Adrenal gland (tissue), 12 donors: Measurements from ENCODE around the gene ARHGAP11B. TPM values are rescaled to one million over a fixed set of nuclear protein-coding genes. Genes with fewer than 3 reads are reported as not detected.

Experiments
- polyA plus RNA-seq, 3 donors: library from polyadenylated mRNA; stranded (reverse); fragments of 200-250 nt in 2 of 3; fragments of 350-450 nt in 1 of 3; fragmentation: Illumina TruSeq in 1 of 3; extraction: RNeasy Lipid Tissue Mini Kit (QIAGEN cat#74804) in 1 of 3; gene quantifications; one replicate each; pipeline ENCODE4 v1.2.3, GENCODE V29; 2013 to 2014
- small RNA-seq, 2 donors: library from RNA; depleted of rRNA; stranded (forward); fragments of <200 nt; gene quantifications; one replicate each; pipeline ENCODE3, GENCODE V24; 2016
- total RNA-seq, 9 donors: library from RNA; depleted of rRNA in 4 of 9; stranded (reverse); fragments of >200 nt in 4 of 9; fragments of 120-200 nt in 1 of 9; fragmentation: NEBNext Ultra II Directional in 1 of 9; extraction: Animal tissue kit (Norgen Biotek cat#: 25700) in 1 of 9; gene quantifications; one replicate each; pipeline versions ENCODE4 v1.1.0 to v1.2.4, GENCODE V29; 2013 to 2023
- donor health status: healthy with polysubstance abuse.
- donor health status: Bipolar disorder and iron deficiency.
- donor health status: DM: yes; HTN: yes; CAD: no.
- donor health status: DM: no; HTN: no; CAD: no.
- donor health status: DM: no; HTN: no; CAD: no.
- donor health status: DM: yes; HTN: yes; CAD: no.

ARHGAP11B gene

Small RNA genes lying within 50 kb of the gene (small RNA-seq; reads per million reads assigned to genes)
- gene RF00019 (0 reads per million in 2 donors), gene RF00096 (0 reads per million in 2 donors), gene RN7SL628P (0 reads per million in 2 donors)

Other genes starting within 250 kb of the ARHGAP11B start
- gene CHRFAM7A, start 232.6 kb upstream of the ARHGAP11B start, total RNA-seq: 1 to 10 TPM in 7 of 9 donors, under 1 TPM in 1, not detected in 1; 0.91 to 4.9 (median 2.6) TPM
- 1 to 10 TPM in 2 of 3 donors, under 1 TPM in 1; 0.64 to 1.8 (median 1.3) TPM for gene CHRFAM7A, start 232.6 kb upstream of the ARHGAP11B start, polyA plus RNA-seq
- gene GOLGA8R, start 211.9 kb upstream of the ARHGAP11B start, total RNA-seq: 1 to 10 TPM in 7 of 9 donors, under 1 TPM in 2; 0.24 to 5.5 (median 2.9) TPM
- 1 to 10 TPM in 2 of 3 donors, under 1 TPM in 1; 0.64 to 4.7 (median 1.1) TPM for gene GOLGA8R, start 211.9 kb upstream of the ARHGAP11B start, polyA plus RNA-seq
- 1 to 10 TPM in 5 of 9 donors, under 1 TPM in 2, not detected in 2; 0.68 to 2.0 (median 1.5) TPM for gene GOLGA8Q, start 74.1 kb upstream of the ARHGAP11B start, total RNA-seq
- 1 to 10 TPM in 1 of 3 donors, under 1 TPM in 2; 0.13 to 2.9 (median 0.60) TPM for gene GOLGA8Q, start 74.1 kb upstream of the ARHGAP11B start, polyA plus RNA-seq
- gene GOLGA8H, start 22.1 kb upstream of the ARHGAP11B start, total RNA-seq: 1 to 10 TPM in 1 of 9 donors, under 1 TPM in 4, not detected in 4; 0.28 to 1.1 (median 0.57) TPM
- 1 to 10 TPM in 1 of 3 donors, under 1 TPM in 2; 0.07 to 1.8 (median 0.29) TPM for gene GOLGA8H, start 22.1 kb upstream of the ARHGAP11B start, polyA plus RNA-seq